Nephron progenitor cell (in vitro differentiated cells): ENCODE results near the gene TGFA.
A peak's percentile ranks its signal among the peaks of the same experiment; 100 is the strongest.

ENCODE experiments used
- DNase-seq: peaks from one replicate; pipeline ENCODE4 v3.0.0; 2021
- H3K27ac Mint-ChIP-seq: 2 replicates; pipeline ENCODE4 v1.8.0; 2021; ENCODE audit warnings: mild to moderate bottlenecking, moderate library complexity, mixed read lengths
- H3K27me3 Mint-ChIP-seq: 2 replicates; pipeline ENCODE4 v1.8.0; 2021; ENCODE audit warnings: mild to moderate bottlenecking, low read depth, mixed read lengths; ENCODE audit not compliant: poor library complexity
- H3K36me3 Mint-ChIP-seq: 2 replicates; pipeline ENCODE4 v1.8.0; 2021; ENCODE audit warnings: low read depth, mixed read lengths
- H3K4me1 Mint-ChIP-seq: 2 replicates; pipeline ENCODE4 v1.8.0; 2021; ENCODE audit warnings: mixed read lengths
- H3K4me3 Mint-ChIP-seq: 2 replicates; pipeline ENCODE4 v1.8.0; 2021; ENCODE audit warnings: mild to moderate bottlenecking, moderate library complexity, mixed read lengths
- H3K9me3 Mint-ChIP-seq: 2 replicates; pipeline ENCODE4 v1.8.0; 2021; ENCODE audit warnings: mild to moderate bottlenecking, moderate library complexity, mixed read lengths
- TF ChIP-seq, protein P1 (sequence below): fragments of 200-600 bp; sonication (generic); IDR thresholded peaks from 2 replicates; pipeline ENCODE4 v1.5.0; 2021; ENCODE audit warnings: antibody characterized with exemption

Gene TGFA

DNA sequence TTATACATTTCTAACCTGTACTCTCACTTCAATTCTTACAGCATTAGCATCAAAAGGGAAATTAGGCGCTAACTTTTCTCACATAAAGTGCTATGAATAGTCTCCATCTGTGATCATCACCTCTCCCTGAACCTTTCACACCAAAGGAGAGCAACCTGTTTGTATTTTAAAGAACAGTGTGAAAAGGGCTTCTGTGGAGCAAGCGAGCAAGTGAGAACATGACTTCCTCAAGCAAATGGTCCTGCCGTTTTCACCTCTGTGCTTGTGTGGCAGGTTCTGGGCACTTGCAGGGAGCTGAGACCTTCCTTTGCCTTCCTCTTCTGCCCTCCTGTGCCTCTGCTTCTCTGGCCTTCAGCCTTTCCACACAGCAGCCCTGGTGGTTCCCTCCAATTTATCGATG is 51.9 kb downstream of the TGFA start:
- H3K4me3 Mint-ChIP-seq = no peak overlapping the region
- H3K27me3 Mint-ChIP-seq = peaks cover 5% of the 10 kb centered on the region
- no peak for DNase-seq
- peaks cover 7% of the 10 kb centered on the region for H3K9me3 Mint-ChIP-seq
- no peak overlapping the region for H3K27ac Mint-ChIP-seq
- H3K36me3 Mint-ChIP-seq = peaks cover 6% of the 10 kb centered on the region
- TF ChIP-seq, protein P1, sequence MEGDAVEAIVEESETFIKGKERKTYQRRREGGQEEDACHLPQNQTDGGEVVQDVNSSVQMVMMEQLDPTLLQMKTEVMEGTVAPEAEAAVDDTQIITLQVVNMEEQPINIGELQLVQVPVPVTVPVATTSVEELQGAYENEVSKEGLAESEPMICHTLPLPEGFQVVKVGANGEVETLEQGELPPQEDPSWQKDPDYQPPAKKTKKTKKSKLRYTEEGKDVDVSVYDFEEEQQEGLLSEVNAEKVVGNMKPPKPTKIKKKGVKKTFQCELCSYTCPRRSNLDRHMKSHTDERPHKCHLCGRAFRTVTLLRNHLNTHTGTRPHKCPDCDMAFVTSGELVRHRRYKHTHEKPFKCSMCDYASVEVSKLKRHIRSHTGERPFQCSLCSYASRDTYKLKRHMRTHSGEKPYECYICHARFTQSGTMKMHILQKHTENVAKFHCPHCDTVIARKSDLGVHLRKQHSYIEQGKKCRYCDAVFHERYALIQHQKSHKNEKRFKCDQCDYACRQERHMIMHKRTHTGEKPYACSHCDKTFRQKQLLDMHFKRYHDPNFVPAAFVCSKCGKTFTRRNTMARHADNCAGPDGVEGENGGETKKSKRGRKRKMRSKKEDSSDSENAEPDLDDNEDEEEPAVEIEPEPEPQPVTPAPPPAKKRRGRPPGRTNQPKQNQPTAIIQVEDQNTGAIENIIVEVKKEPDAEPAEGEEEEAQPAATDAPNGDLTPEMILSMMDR = no peak
- peaks cover 29% of the 10 kb centered on the region for H3K4me1 Mint-ChIP-seq

DNA sequence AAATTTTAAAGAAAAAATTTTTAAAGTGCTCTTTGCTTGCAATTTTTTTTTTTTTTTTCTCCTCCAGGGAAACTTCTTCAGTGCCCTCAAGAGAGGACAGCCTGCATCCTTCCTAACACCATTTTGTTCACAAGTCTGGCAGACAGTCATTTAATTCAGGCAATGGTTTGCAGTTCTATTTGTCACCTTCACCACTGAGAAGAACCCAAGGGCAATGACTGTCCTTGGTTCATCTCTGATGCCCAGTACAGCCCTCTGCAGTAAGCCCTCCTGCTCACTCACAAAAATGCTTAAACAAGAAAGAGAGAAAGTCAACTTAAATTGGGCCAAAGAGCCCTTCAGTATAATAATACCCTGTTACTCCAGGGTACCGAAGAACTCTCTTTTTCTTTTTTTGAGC is 52.4 kb downstream of the TGFA start:
- Mint-ChIP-seq H3K4me1 (peaks cover 29% of the 10 kb centered on the region), H3K4me3 (no peak overlapping the region), H3K36me3 (peaks cover 6% of the 10 kb centered on the region), H3K27me3 (peaks cover 5% of the 10 kb centered on the region), H3K27ac (no peak overlapping the region), H3K9me3 (peaks cover 7% of the 10 kb centered on the region)
- TF ChIP-seq, protein P1 = no peak
- DNase-seq = no peak

DNA sequence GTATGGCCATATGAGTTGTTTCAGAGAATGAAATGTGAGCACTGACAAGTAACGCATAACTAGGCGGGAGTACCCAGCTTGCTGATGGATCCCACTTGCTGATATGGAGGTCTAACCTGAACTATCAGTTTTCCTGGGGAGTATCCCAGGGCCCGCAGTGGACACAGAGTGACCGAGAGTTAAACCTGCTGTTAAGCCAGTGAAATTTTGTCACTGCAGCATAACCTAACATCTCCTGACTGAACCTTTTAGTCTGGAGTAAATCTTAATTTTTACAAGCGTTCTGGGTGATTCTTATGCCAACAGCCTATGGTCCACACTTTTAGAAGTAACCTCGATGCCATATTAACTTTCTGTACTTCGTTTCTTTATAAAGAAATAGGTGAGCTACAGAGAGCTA is 54.4 kb downstream of the TGFA start:
- Mint-ChIP-seq H3K4me1 (peaks cover 20% of the 10 kb centered on the region), H3K36me3 (peaks cover 6% of the 10 kb centered on the region), H3K27ac (no peak overlapping the region), H3K9me3 (peaks cover 7% of the 10 kb centered on the region), H3K27me3 (peaks cover 9% of the 10 kb centered on the region), H3K4me3 (no peak overlapping the region)
- DNase-seq = no peak
- TF ChIP-seq, protein P1 = no peak

DNA sequence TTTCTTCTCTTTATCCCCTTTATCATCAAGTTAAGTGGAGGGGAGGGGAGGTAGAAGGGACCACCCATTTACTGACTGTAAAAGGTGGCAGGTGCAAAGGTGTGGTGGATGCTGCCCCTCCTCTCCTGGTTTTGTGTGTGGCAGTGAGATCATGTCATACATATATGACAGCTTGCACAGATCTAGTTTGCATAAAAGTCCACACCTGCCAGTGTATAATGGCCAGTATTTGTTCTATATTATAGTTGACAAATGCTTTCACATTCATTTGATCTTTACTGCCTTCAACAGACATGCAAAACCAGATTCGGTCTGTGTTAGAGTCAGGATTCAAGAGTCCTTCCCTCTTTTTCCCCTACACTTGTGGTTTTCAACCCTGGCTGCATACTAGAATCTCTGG is 55.1 kb downstream of the TGFA start:
- Mint-ChIP-seq H3K27me3 (peaks cover 6% of the 10 kb centered on the region), H3K4me3 (no peak overlapping the region), H3K4me1 (peaks cover 20% of the 10 kb centered on the region), H3K27ac (no peak overlapping the region), H3K9me3 (peaks cover 7% of the 10 kb centered on the region), H3K36me3 (peaks cover 6% of the 10 kb centered on the region)
- DNase-seq = no peak
- TF ChIP-seq, protein P1 = no peak

DNA sequence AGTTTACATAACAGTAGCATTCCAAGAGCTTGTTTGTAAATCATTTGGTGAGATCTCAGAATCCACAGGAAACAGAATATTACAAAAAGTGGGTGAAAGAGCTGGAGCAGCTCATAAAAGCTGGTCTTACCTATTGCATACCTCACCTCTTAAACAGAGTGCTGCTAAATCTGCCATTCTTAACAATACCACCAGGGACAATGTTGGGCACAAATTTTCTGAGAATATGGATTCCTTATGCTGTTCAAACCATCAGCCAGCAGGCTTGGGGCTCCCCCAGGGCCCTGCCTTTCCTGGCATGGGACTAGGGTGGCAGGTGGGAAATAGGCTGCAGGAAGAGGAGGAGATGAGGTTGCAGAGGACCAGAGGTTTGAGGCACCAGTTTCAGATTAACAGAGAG is 55.6 kb downstream of the TGFA start:
- H3K27ac Mint-ChIP-seq = no peak overlapping the region
- H3K4me1 Mint-ChIP-seq = peaks cover 20% of the 10 kb centered on the region
- H3K9me3 Mint-ChIP-seq = peaks cover 7% of the 10 kb centered on the region
- TF ChIP-seq, protein P1 = peak; percentile 24
- peaks cover 6% of the 10 kb centered on the region for H3K27me3 Mint-ChIP-seq
- peaks cover 6% of the 10 kb centered on the region for H3K36me3 Mint-ChIP-seq
- DNase-seq = no peak
- no peak overlapping the region for H3K4me3 Mint-ChIP-seq

DNA sequence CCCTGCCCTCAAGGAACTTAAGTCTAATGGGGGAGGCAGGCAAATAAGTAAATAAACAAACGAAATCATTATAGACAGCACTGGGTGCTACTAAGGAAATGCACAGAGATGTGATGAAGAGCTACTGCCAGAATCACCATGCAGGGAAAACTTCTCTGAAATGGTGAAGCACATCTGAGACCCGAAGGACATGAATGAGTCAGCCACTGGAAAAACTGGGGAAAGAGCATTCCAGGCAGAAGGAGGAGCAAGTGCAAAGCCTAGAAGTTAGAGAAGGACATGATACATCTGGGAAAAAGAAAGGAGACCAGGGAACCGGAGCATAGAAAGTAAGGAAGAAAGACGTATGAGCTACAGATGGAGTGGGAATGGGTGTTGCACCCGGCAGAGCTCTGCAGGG is 56.8 kb downstream of the TGFA start:
- TF ChIP-seq, protein P1 = no peak
- peaks cover 17% of the 10 kb centered on the region for H3K4me1 Mint-ChIP-seq
- H3K27me3 Mint-ChIP-seq = peaks cover 6% of the 10 kb centered on the region
- H3K4me3 Mint-ChIP-seq = no peak overlapping the region
- peaks cover 6% of the 10 kb centered on the region for H3K36me3 Mint-ChIP-seq
- no peak overlapping the region for H3K27ac Mint-ChIP-seq
- peaks cover 7% of the 10 kb centered on the region for H3K9me3 Mint-ChIP-seq
- no peak for DNase-seq
